HG02678 (cell line): ENCODE results near the gene USP12.
"Not testable (repeated sequence)": the region's sequence is repeated elsewhere in the genome, so short reads cannot be mapped to it uniquely, and the experiment has no call there.

Experiments
- ATAC-seq: cut with Tn5 transposase; IDR thresholded peaks from one replicate; pipeline ENCODE4 v1.9.1; 2021; ENCODE audit warnings: mild to moderate bottlenecking, moderate library complexity; ENCODE audit not compliant: unreplicated experiment

USP12 gene, protein sequence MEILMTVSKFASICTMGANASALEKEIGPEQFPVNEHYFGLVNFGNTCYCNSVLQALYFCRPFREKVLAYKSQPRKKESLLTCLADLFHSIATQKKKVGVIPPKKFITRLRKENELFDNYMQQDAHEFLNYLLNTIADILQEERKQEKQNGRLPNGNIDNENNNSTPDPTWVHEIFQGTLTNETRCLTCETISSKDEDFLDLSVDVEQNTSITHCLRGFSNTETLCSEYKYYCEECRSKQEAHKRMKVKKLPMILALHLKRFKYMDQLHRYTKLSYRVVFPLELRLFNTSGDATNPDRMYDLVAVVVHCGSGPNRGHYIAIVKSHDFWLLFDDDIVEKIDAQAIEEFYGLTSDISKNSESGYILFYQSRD

GRCh38 chr13:27171244-27171826 lies at the start of gene USP12:
TSS of gene USP12 (minus strand) at chr13:27171811. CDS start at chr13:27171639, 172 bp downstream.
- ATAC-seq: peak; percentile 23

DNA sequence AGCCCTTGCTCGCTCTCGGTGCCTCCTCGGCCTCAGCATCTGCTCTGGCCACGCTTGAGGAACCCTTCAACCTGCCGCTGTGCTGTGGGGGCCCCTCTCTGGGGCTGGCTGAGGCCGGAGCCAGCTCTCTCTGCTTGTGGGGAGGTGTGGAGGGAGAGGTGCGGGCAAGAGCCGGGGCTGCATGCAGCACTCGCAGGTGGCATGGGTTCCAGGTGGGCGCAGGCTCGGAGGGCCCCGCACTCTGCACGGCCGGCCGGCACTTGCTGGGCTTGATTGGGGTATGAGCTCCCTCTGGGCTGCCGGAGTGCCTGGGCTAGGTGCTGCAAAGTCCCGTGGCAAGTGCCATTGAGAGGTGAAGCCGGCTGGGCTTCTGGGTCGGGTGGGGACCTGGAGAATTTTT lies 48.0 kb upstream of the USP12 start:
- ATAC-seq: no peak

- ATAC-seq: not testable (repeated sequence)
Observed at GRCh38 chr13:27218861-27219260, 47.2 kb upstream of the USP12 start.

- not testable (repeated sequence) for ATAC-seq
Observed at GRCh38 chr13:27217791-27218190, 46.2 kb upstream of the USP12 start.

DNA sequence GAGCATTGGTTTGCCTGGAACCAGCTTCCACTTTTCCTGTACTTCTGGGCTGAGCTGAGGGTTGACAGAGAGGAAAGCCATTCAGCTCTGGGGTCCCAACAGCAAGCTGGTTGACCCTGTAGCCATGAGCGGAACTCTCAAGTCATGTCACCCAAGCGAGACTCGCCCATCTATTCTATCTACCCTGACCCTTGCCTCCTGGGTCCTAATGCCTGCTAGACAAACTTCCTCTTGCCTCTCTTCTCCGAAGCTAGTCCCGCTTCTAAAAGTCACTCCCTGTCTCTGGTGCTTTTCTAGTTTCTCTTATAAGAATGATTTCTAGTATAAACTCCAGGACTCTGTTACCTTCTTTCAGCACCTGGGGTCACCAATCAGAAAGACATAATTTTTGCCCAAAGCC lies 41.8 kb upstream of the USP12 start:
- not testable (repeated sequence) for ATAC-seq

- no peak for ATAC-seq
Observed at GRCh38 chr13:27211771-27212364, 40.3 kb upstream of the USP12 start.

DNA sequence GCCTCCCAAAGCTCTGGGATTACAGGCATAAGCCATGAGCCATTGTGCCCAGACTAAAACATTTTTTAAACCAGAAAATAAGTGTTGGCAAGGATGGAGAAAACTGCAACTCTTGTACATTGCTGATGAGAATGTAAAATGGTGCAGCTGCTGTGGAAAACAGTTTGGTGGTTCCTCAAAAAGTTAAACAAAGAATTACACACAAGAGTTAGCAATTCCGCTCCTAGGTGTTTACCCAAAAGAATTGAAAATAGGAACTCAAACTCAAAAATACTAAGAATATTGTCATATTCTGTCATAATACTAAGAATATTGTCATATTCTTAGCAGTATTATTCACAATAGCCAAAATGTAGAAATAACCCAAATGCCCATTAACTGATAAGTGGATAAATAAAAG lies 39.7 kb upstream of the USP12 start:
- no peak for ATAC-seq

DNA sequence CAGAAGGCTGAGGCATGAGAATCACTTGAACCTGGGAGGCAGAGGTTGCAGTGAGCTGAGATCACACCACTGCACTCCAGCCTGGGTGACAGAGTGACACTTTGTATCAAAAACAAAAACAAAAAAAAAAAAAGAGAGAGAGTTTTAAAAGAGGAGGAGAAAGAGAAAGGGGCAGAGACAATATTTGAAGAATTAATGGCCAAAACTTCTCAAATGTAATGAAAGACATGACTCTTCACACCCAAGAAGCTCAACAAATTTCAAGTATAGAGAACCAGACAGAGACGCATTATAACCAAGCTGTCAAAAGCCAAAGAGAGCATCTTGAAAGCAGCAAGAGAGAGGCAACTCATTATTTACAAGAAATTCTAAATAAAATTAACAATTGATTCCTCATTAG lies 36.9 kb upstream of the USP12 start:
- ATAC-seq: no peak

DNA sequence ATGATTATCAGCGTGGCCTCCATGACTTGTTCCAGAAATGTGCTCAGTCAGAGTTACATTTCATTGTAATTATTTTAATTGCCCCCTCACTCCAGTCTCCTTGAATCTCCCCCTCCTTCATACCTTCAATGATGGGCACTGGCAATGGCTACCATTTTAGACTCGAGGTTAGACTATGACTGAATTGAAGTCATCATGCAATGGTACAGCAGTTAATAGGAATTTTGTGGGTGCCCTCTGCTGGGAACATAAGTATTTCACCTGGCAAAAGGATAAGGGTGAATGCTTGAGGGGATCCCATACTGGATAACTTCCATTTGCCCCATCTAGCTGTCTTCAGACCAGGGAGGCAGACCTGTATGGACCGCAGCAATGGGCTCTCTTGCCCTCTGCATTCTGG lies 32.2 kb upstream of the USP12 start:
- ATAC-seq: no peak

DNA sequence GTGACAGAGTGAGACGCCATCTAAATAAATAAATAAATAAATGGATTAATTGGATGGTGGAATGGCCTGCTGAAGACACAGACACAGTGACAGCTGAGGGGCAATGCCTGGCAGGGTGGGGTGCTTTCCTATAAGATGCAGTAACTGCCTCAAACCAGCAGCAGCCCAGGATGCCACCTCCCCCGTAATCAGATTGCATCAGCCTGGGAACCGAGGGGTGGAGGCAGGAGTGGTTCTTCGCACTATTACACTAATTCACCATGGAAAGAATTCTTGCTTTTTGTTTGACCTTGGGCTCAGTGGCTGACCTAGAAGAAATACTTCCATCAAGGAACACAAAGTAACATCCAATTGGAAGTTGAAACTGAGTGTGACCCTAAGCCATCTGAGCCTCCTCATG lies 31.6 kb upstream of the USP12 start:
- no peak for ATAC-seq

DNA sequence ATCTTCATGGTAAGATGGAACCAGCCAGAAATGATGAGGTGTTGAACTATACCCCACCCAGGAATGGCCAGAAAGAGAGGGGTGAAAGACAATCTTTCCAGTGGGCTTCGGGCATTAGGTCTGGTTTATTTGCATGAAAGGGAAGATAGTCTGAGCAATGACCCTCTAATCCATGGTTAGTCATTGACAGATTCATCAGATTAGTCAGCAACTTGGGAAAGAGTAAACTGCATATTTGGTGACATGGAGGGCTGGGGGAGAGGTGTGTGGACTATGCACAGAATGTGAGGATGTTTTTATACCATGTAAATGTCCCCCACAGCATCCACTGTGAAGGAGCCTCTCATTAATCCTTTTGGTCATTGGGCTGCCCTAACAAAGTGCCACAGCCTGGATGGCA lies 30.1 kb upstream of the USP12 start:
- ATAC-seq: no peak

GRCh38 chr13:27200413-27201070 lies 28.9 kb upstream of the USP12 start:
- no peak for ATAC-seq

- no peak for ATAC-seq
Observed at GRCh38 chr13:27199696-27200095, 28.1 kb upstream of the USP12 start.

DNA sequence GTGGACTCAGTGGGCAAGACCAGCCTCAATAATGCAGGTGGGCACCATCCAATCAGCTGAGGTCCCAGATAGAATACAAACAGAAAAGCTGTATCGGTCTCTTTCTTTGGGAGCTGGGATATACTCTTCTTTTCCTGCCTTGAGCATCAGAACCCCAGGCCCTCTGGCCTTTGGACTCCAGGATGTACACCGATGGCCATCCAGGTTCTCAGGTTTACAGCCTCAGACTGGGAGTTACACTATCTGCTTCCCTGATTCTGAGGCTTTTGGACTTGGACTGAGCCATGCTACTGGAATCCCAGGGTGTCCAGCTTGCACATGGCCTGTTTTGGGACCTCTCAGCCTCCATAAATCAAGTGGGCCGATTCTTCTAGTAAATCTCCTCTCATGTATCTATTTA lies 27.6 kb upstream of the USP12 start:
- no peak for ATAC-seq

GRCh38 chr13:27194895-27195764 lies 23.5 kb upstream of the USP12 start:
- ATAC-seq: no peak

DNA sequence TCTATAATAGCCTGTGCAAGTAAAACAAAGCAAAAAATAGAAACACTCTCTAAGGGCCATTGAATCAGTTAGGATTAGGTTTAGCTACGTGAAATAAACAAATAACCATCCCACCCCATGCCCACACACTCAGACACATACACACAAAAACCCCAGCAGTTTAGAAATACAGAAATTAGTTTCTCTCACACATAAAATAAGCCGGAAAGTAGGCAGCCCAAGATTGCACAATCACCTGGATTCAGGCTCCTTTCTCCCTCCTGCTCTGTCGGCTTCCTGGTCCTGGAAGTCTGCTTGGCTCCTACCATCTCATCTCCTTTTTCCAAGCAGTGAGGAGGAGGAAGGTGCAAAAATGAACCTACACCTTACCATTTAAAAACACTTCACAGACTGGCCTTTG lies 22.6 kb upstream of the USP12 start:
- ATAC-seq: no peak

DNA sequence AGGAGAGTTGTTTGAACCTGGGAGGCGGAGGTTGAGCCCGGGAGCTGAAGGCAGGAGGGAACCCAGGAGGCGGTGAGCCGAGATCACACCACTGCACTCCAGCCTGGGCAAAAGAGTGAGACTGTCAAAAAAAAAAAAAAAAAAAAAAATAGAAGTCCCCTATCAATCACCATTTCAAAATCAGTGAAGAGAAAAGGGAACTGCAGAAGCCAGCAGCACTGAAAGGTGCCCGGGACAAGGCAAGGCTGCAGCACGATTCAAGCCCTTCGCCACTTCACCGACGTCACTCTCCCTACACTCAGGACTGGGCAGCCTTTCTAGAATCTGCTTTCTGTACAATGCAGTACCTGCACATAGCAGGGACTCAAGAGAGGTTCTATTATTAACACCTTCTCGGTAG lies 21.9 kb upstream of the USP12 start:
- no peak for ATAC-seq

DNA sequence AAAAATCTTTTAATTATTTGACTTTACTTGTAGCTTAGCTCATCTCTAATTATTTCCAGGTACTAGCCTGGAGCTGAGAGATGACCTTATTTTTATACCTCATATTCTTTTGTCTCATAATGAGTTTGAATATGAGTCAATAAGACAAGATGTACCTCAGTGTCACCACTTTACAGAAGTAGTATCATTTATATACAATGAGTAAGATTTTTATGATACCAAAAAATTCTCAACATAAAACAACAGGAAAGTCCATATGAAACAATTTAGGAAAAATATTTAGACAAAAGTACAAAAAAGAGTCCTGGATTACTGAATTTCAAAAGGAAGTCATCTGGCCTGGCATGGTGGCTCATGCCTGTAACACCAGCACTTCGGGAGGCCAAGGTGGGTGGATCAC lies 21.4 kb upstream of the USP12 start:
- no peak for ATAC-seq

- not testable (repeated sequence) for ATAC-seq
Observed at GRCh38 chr13:27192367-27192766, 20.8 kb upstream of the USP12 start.

- no peak for ATAC-seq
Observed at GRCh38 chr13:27189192-27189591, 17.6 kb upstream of the USP12 start.

DNA sequence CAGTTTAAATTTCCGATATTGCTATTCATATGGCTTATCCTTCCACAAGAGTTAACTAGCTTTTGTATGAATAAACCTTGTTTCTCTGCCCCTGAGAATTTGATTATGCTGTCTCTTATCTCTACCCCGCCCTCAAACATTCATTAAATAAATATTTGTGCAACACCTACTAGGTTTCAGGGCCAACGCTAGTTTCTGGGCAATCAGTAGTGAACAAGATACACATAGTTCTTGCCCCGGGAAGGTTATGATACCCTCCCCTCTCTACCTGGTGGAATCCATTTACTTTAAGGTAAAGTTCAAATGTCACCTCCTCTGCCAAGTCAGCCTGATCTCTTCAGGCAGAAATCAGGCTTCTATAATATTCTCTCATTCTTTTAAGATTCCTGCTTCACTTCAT lies 16.6 kb upstream of the USP12 start:
- ATAC-seq: no peak
